Nephron progenitor cell (in vitro differentiated cells): ENCODE data around the gene MERTK.

Experiments
- DNase-seq: peaks from one replicate; pipeline ENCODE4 v3.0.0; 2021
- H3K27ac Mint-ChIP-seq: 2 replicates; pipeline ENCODE4 v1.8.0; 2021; ENCODE audit warnings: mild to moderate bottlenecking, moderate library complexity, mixed read lengths
- H3K27me3 Mint-ChIP-seq: 2 replicates; pipeline ENCODE4 v1.8.0; 2021; ENCODE audit warnings: mild to moderate bottlenecking, low read depth, mixed read lengths; ENCODE audit not compliant: poor library complexity
- H3K36me3 Mint-ChIP-seq: 2 replicates; pipeline ENCODE4 v1.8.0; 2021; ENCODE audit warnings: low read depth, mixed read lengths
- H3K4me1 Mint-ChIP-seq: 2 replicates; pipeline ENCODE4 v1.8.0; 2021; ENCODE audit warnings: mixed read lengths
- H3K4me3 Mint-ChIP-seq: 2 replicates; pipeline ENCODE4 v1.8.0; 2021; ENCODE audit warnings: mild to moderate bottlenecking, moderate library complexity, mixed read lengths
- H3K9me3 Mint-ChIP-seq: 2 replicates; pipeline ENCODE4 v1.8.0; 2021; ENCODE audit warnings: mild to moderate bottlenecking, moderate library complexity, mixed read lengths
- TF ChIP-seq, protein P1 (sequence below): fragments of 200-600 bp; sonication (generic); IDR thresholded peaks from 2 replicates; pipeline ENCODE4 v1.5.0; 2021; ENCODE audit warnings: antibody characterized with exemption

MERTK gene

DNA sequence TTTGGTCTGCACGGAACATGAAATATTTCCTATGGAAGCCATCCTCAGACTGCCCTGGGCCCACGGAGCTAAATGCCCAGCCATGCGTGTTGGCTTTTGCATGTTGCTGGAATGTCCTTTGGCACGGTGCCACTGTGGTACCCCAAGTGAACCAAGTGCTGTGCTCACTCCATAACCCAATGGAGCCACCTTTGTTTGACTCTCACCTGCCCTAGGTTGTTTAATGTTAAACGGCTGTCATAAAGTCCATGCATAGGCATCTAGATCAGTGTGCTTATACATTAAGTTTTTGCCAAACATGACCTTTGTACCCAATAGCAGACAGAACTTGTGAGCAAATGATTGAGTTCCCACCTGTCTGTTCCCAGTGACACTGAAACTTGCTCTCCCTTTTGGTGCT, 96.7 kb downstream of the MERTK start:
- TF ChIP-seq, protein P1, sequence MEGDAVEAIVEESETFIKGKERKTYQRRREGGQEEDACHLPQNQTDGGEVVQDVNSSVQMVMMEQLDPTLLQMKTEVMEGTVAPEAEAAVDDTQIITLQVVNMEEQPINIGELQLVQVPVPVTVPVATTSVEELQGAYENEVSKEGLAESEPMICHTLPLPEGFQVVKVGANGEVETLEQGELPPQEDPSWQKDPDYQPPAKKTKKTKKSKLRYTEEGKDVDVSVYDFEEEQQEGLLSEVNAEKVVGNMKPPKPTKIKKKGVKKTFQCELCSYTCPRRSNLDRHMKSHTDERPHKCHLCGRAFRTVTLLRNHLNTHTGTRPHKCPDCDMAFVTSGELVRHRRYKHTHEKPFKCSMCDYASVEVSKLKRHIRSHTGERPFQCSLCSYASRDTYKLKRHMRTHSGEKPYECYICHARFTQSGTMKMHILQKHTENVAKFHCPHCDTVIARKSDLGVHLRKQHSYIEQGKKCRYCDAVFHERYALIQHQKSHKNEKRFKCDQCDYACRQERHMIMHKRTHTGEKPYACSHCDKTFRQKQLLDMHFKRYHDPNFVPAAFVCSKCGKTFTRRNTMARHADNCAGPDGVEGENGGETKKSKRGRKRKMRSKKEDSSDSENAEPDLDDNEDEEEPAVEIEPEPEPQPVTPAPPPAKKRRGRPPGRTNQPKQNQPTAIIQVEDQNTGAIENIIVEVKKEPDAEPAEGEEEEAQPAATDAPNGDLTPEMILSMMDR, result no peak
- Mint-ChIP-seq H3K27me3 (no peaks in the 10 kb centered on the region), H3K36me3 (peaks cover 28% of the 10 kb centered on the region), H3K27ac (no peak overlapping the region), H3K4me1 (no peaks in the 10 kb centered on the region), H3K9me3 (no peaks in the 10 kb centered on the region), H3K4me3 (no peak overlapping the region)
- DNase-seq, result no peak

DNA sequence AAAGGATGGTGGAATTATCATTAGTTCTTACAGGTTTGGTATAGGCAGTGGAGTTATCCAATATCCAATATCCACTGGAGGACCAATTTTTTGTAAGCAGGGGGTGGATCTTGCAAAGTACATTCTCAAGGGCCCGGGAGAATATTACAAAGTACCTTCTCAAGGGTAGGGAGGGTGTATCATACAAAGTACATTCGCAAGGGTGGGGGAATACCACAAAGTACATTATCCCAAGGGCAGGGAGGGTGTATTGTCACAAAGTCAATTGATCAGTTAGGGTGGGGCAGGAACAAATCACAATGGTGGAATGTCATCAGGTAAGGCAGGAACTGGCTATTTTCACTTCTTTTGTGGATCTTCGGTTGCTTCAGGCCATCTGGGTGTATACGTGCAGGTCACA, 101.4 kb downstream of the MERTK start:
- no peak overlapping the region for H3K27ac Mint-ChIP-seq
- no peaks in the 10 kb centered on the region for H3K9me3 Mint-ChIP-seq
- H3K27me3 Mint-ChIP-seq, result no peaks in the 10 kb centered on the region
- DNase-seq, result no peak
- H3K4me1 Mint-ChIP-seq, result peaks cover 14% of the 10 kb centered on the region
- peaks cover 28% of the 10 kb centered on the region for H3K36me3 Mint-ChIP-seq
- TF ChIP-seq, protein P1, result no peak
- H3K4me3 Mint-ChIP-seq, result no peak overlapping the region

DNA sequence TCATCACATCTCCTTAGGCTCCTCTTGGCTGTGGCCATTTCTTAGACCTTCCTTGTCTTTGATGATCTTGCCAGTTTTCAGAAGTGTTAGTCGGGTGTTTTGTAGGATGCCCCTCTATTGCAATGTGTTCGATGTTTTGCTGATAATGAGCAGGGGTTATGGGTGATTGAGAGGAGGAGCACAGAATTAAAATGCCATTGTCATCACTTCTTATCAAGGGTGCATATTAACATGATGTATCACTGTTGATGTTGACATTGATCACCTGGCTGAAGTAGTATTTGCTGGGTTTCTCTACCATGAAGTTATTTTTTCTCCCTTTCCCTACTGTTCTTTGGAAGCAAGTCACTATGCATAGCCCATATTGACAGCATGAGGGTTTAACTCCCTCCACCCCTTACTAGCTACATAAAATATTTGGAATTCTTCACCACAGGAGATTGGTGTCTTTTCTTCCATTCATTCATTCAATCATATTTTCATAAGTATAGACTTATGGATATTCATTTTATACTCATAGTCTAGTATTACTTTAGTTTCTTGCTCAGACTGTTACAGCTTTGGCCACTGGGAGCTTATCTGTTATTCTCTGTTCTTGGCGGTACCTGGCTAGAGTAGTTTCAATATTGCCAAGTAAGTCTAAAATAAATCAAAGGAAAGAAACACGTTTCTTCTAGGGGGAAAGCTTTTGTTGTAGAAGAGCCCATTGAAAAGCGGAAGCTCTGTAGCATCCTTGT, 102.2 kb downstream of the MERTK start:
- Mint-ChIP-seq H3K27ac (peak overlapping the region; percentile 23), H3K27me3 (no peaks in the 10 kb centered on the region), H3K36me3 (peaks cover 28% of the 10 kb centered on the region), H3K4me1 (peaks cover 14% of the 10 kb centered on the region), H3K4me3 (no peak overlapping the region), H3K9me3 (no peaks in the 10 kb centered on the region)
- TF ChIP-seq, protein P1, result no peak
- no peak for DNase-seq

DNA sequence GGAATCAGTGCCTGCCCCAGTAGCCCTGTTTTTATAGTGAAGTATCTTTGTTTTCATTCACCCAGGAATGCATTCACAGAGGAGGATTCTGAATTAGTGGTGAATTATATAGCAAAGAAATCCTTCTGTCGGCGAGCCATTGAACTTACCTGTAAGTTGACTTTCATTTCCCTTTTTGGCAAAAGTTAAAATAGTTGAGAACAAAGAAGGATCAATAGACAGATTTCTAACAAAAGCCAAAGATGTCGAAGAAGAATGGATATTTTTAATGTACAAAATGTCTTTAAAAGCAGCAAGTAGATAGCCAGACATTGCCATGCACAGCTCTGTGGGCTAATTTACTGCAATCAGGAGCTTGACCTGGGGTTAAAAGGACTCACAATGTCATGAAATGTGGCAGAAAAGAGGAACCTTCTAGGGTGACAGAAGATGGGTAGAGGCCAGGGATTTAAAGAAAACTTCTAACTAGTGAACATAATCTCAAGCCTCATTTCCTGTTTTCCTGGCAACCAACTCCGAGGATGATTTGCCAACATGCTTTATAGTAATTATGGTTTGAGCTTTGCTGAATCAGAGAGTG, 102.8 kb downstream of the MERTK start:
- no peak for DNase-seq

DNA sequence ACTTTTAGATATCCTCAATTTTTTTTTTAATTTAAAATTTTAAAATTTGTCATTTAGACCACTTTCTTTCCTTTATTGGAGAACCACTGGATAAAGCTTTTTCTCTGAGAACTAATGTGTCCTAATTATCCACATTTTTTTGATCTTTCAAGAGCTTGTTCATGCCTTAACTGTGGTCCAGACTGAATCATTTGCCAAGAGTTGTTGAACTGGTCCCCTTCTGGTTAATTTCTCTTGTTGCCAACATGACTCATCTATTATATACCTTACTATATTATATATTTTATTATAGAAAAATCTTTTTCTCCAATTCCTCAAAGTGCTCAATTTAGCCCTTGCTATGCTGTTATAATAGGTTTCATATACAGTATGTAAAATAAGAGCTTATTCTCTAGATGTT, 103.5 kb downstream of the MERTK start:
- H3K4me1 Mint-ChIP-seq, result peaks cover 14% of the 10 kb centered on the region
- H3K9me3 Mint-ChIP-seq, result no peaks in the 10 kb centered on the region
- no peak overlapping the region for H3K4me3 Mint-ChIP-seq
- peaks cover 28% of the 10 kb centered on the region for H3K36me3 Mint-ChIP-seq
- TF ChIP-seq, protein P1, result no peak
- no peak overlapping the region for H3K27ac Mint-ChIP-seq
- H3K27me3 Mint-ChIP-seq, result no peaks in the 10 kb centered on the region
- no peak for DNase-seq

More for the DNA sequence above, 102.8 kb downstream of the MERTK start:
- peak overlapping the region; percentile 23 for H3K27ac Mint-ChIP-seq
- no peaks in the 10 kb centered on the region for H3K9me3 Mint-ChIP-seq
- TF ChIP-seq, protein P1, result no peak
- H3K27me3 Mint-ChIP-seq, result no peaks in the 10 kb centered on the region
- peaks cover 14% of the 10 kb centered on the region for H3K4me1 Mint-ChIP-seq
- H3K4me3 Mint-ChIP-seq, result no peak overlapping the region
- H3K36me3 Mint-ChIP-seq, result peaks cover 28% of the 10 kb centered on the region
